Loucy (cell line): ENCODE data around the gene ATF1.

Source experiments
- CTCF ChIP-seq: fragments of 200-600 bp; sonication (generic); conservative IDR thresholded peaks from 2 replicates; pipeline ENCODE4 v1.5.1; 2014; ENCODE audit warnings: mild to moderate bottlenecking, antibody characterized with exemption, low read length
- EZH2phosphoT487 ChIP-seq: fragments of 200-600 bp; IDR thresholded peaks from 2 replicates; pipeline ENCODE4 v1.6.1; 2018; ENCODE audit warnings: antibody characterized with exemption, mild to moderate bottlenecking, moderate library complexity, borderline replicate concordance

GRCh38 chr12:50788561-50788960 lies 24.7 kb downstream of the ATF1 start:
- no peak for TF ChIP-seq CTCF
- no peak for TF ChIP-seq EZH2phosphoT487
